Measurements from ENCODE around the gene CNPY1. TPM values are rescaled to one million over a fixed set of nuclear protein-coding genes. Genes with fewer than 3 reads are reported as not detected.
A peak's percentile ranks its signal among the peaks of the same experiment; 100 is the strongest.

Gene CNPY1
- total RNA-seq, 1 experiment from 2014 or later = not detected

GRCh38 chr7:155470686-155471638 is 75.4 kb downstream of the CNPY1 start:
- no peak for DNase-seq
- H3K27me3 ChIP-seq = no peaks in the 10 kb centered on the region; the same call in 1 of the 2 replicates
- H3K4me3 ChIP-seq = no peak overlapping the region
- no peaks in the 10 kb centered on the region for H3K36me3 ChIP-seq
- no peaks in the 10 kb centered on the region for H3K9me3 ChIP-seq

- Histone ChIP-seq H3K27me3 (no peaks in the 10 kb centered on the region; the same call in 1 of the 2 replicates), H3K36me3 (no peaks in the 10 kb centered on the region), H3K4me3 (no peak overlapping the region), H3K9me3 (no peaks in the 10 kb centered on the region)
- DNase-seq = no peak
These were observed 76.2 kb downstream of the CNPY1 start for GRCh38 chr7:155470186-155470487.

- no peaks in the 10 kb centered on the region for H3K9me3 ChIP-seq
- no peaks in the 10 kb centered on the region for H3K36me3 ChIP-seq
- H3K4me3 ChIP-seq = no peak overlapping the region
- no peak for DNase-seq
- no peaks in the 10 kb centered on the region; the same call in 1 of the 2 replicates for H3K27me3 ChIP-seq
These were observed 76.8 kb downstream of the CNPY1 start for GRCh38 chr7:155469311-155470185.

- no peaks in the 10 kb centered on the region; the same call in 1 of the 2 replicates for H3K27me3 ChIP-seq
- no peak for DNase-seq
- peak overlapping the region; percentile 40 for H3K4me3 ChIP-seq
- H3K9me3 ChIP-seq = no peaks in the 10 kb centered on the region
- H3K36me3 ChIP-seq = no peaks in the 10 kb centered on the region
These were observed 77.6 kb downstream of the CNPY1 start for GRCh38 chr7:155468785-155469148.

- Histone ChIP-seq H3K27me3 (no peaks in the 10 kb centered on the region; the same call in 1 of the 2 replicates), H3K4me3 (peak overlapping the region; percentile 40)
- peak; percentile 40 for DNase-seq
These were observed 78.2 kb downstream of the CNPY1 start for GRCh38 chr7:155467846-155468784.

GRCh38 chr7:155466814-155467733 is 79.3 kb downstream of the CNPY1 start:
- H3K36me3 ChIP-seq = no peaks in the 10 kb centered on the region
- no peaks in the 10 kb centered on the region; the same call in 1 of the 2 replicates for H3K27me3 ChIP-seq
- DNase-seq = no peak
- H3K9me3 ChIP-seq = no peaks in the 10 kb centered on the region
- no peak overlapping the region for H3K4me3 ChIP-seq

More at GRCh38 chr7:155467846-155468784, 78.2 kb downstream of the CNPY1 start:
- Histone ChIP-seq H3K36me3 (no peaks in the 10 kb centered on the region), H3K9me3 (no peaks in the 10 kb centered on the region)

GRCh38 chr7:155466142-155466813 is 80.1 kb downstream of the CNPY1 start:
- Histone ChIP-seq H3K9me3 (no peaks in the 10 kb centered on the region), H3K4me3 (no peak overlapping the region), H3K36me3 (no peaks in the 10 kb centered on the region), H3K27me3 (no peaks in the 10 kb centered on the region; the same call in 1 of the 2 replicates)
- DNase-seq = no peak

GRCh38 chr7:155465761-155466141 is 80.6 kb downstream of the CNPY1 start:
- H3K9me3 ChIP-seq = no peaks in the 10 kb centered on the region
- no peaks in the 10 kb centered on the region; the same call in 1 of the 2 replicates for H3K27me3 ChIP-seq
- DNase-seq = no peak
- no peaks in the 10 kb centered on the region for H3K36me3 ChIP-seq
- no peak overlapping the region for H3K4me3 ChIP-seq

- Histone ChIP-seq H3K4me3 (no peak overlapping the region), H3K9me3 (no peaks in the 10 kb centered on the region), H3K27me3 (no peaks in the 10 kb centered on the region; the same call in 1 of the 2 replicates), H3K36me3 (no peaks in the 10 kb centered on the region)
- no peak for DNase-seq
These were observed 81.2 kb downstream of the CNPY1 start for GRCh38 chr7:155464948-155465739.

GRCh38 chr7:155464183-155464582 is 82.2 kb downstream of the CNPY1 start:
- no peaks in the 10 kb centered on the region for H3K27me3 ChIP-seq
- H3K9me3 ChIP-seq = no peaks in the 10 kb centered on the region
- H3K4me3 ChIP-seq = no peak overlapping the region
- no peaks in the 10 kb centered on the region for H3K36me3 ChIP-seq
- DNase-seq = no peak

GRCh38 chr7:155463114-155463811 is 83.1 kb downstream of the CNPY1 start:
- no peaks in the 10 kb centered on the region for H3K9me3 ChIP-seq
- no peak for DNase-seq
- H3K4me3 ChIP-seq = no peak overlapping the region
- H3K36me3 ChIP-seq = no peaks in the 10 kb centered on the region
- no peaks in the 10 kb centered on the region for H3K27me3 ChIP-seq

- H3K4me3 ChIP-seq = no peak overlapping the region
- H3K27me3 ChIP-seq = no peaks in the 10 kb centered on the region
- H3K36me3 ChIP-seq = no peaks in the 10 kb centered on the region
- no peaks in the 10 kb centered on the region for H3K9me3 ChIP-seq
- DNase-seq = no peak
These were observed 84.1 kb downstream of the CNPY1 start for GRCh38 chr7:155462163-155462735.

GRCh38 chr7:155461631-155462030 is 84.7 kb downstream of the CNPY1 start:
- Histone ChIP-seq H3K36me3 (no peaks in the 10 kb centered on the region), H3K9me3 (no peaks in the 10 kb centered on the region), H3K27me3 (no peaks in the 10 kb centered on the region), H3K4me3 (no peak overlapping the region)
- DNase-seq = no peak
